Nephron progenitor cell (in vitro differentiated cells): Measurements from ENCODE around the gene OR51S1.

ENCODE experiments used
- DNase-seq: peaks from one replicate; pipeline ENCODE4 v3.0.0; 2021
- H3K27ac Mint-ChIP-seq: 2 replicates; pipeline ENCODE4 v1.8.0; 2021; ENCODE audit warnings: mild to moderate bottlenecking, moderate library complexity, mixed read lengths
- H3K27me3 Mint-ChIP-seq: 2 replicates; pipeline ENCODE4 v1.8.0; 2021; ENCODE audit warnings: mild to moderate bottlenecking, low read depth, mixed read lengths; ENCODE audit not compliant: poor library complexity
- H3K36me3 Mint-ChIP-seq: 2 replicates; pipeline ENCODE4 v1.8.0; 2021; ENCODE audit warnings: low read depth, mixed read lengths
- H3K4me1 Mint-ChIP-seq: 2 replicates; pipeline ENCODE4 v1.8.0; 2021; ENCODE audit warnings: mixed read lengths
- H3K4me3 Mint-ChIP-seq: 2 replicates; pipeline ENCODE4 v1.8.0; 2021; ENCODE audit warnings: mild to moderate bottlenecking, moderate library complexity, mixed read lengths
- H3K9me3 Mint-ChIP-seq: 2 replicates; pipeline ENCODE4 v1.8.0; 2021; ENCODE audit warnings: mild to moderate bottlenecking, moderate library complexity, mixed read lengths
- CTCF ChIP-seq: fragments of 200-600 bp; sonication (generic); IDR thresholded peaks from 2 replicates; pipeline ENCODE4 v1.5.0; 2021; ENCODE audit warnings: antibody characterized with exemption

The OR51S1 gene

GRCh38 chr11:4884361-4884760 lies 35.4 kb upstream of the OR51S1 start:
- Mint-ChIP-seq H3K4me1 (peaks cover 68% of the 10 kb centered on the region), H3K36me3 (no peaks in the 10 kb centered on the region), H3K27me3 (peaks cover 2% of the 10 kb centered on the region), H3K27ac (no peak overlapping the region), H3K9me3 (no peaks in the 10 kb centered on the region), H3K4me3 (no peak overlapping the region)
- no peak for TF ChIP-seq CTCF
- no peak for DNase-seq

GRCh38 chr11:4882543-4882942 lies 33.5 kb upstream of the OR51S1 start:
- DNase-seq = no peak
- H3K27ac Mint-ChIP-seq = peak overlapping the region; percentile 90
- H3K4me1 Mint-ChIP-seq = peaks cover 65% of the 10 kb centered on the region
- H3K4me3 Mint-ChIP-seq = peak overlapping the region; percentile 23
- no peaks in the 10 kb centered on the region for H3K9me3 Mint-ChIP-seq
- TF ChIP-seq CTCF = no peak
- H3K36me3 Mint-ChIP-seq = no peaks in the 10 kb centered on the region
- H3K27me3 Mint-ChIP-seq = peaks cover 2% of the 10 kb centered on the region

- H3K27me3 Mint-ChIP-seq = peaks cover 6% of the 10 kb centered on the region
- H3K36me3 Mint-ChIP-seq = no peaks in the 10 kb centered on the region
- peak within 1 kb of the TSS; percentile 24 for H3K4me3 Mint-ChIP-seq
- no peaks in the 10 kb centered on the region for H3K9me3 Mint-ChIP-seq
- peak within 1 kb of the TSS; percentile 90 for H3K27ac Mint-ChIP-seq
- peaks cover 63% of the 10 kb centered on the region for H3K4me1 Mint-ChIP-seq
- TF ChIP-seq CTCF = no peak
- peak; percentile 33 for DNase-seq
Measured at GRCh38 chr11:4881860-4882500, 33.0 kb upstream of the OR51S1 start, which contains the start of gene OR51T1. Gene OR51T1, plus strand, starts transcription at chr11:4881900. Its CDS starts 0 bp downstream, at chr11:4881900.

- no peak for DNase-seq
- Mint-ChIP-seq H3K4me1 (peaks cover 58% of the 10 kb centered on the region), H3K4me3 (peak overlapping the region; percentile 12), H3K27ac (peak overlapping the region; percentile 10), H3K27me3 (peaks cover 7% of the 10 kb centered on the region), H3K36me3 (no peaks in the 10 kb centered on the region), H3K9me3 (no peaks in the 10 kb centered on the region)
- no peak for TF ChIP-seq CTCF
Measured at GRCh38 chr11:4881188-4881587, 32.2 kb upstream of the OR51S1 start.

GRCh38 chr11:4865855-4866254 lies 16.8 kb upstream of the OR51S1 start:
- no peak for DNase-seq

More at GRCh38 chr11:4865855-4866254, 16.8 kb upstream of the OR51S1 start:
- H3K4me3 Mint-ChIP-seq = no peak overlapping the region
- H3K4me1 Mint-ChIP-seq = peaks cover 5% of the 10 kb centered on the region
- H3K9me3 Mint-ChIP-seq = peaks cover 26% of the 10 kb centered on the region
- TF ChIP-seq CTCF = no peak
- H3K36me3 Mint-ChIP-seq = no peaks in the 10 kb centered on the region
- no peak overlapping the region for H3K27ac Mint-ChIP-seq
- H3K27me3 Mint-ChIP-seq = peaks cover 3% of the 10 kb centered on the region
